ENCODE results near the gene RSPO4.

- TF ChIP-seq, protein P1, sequence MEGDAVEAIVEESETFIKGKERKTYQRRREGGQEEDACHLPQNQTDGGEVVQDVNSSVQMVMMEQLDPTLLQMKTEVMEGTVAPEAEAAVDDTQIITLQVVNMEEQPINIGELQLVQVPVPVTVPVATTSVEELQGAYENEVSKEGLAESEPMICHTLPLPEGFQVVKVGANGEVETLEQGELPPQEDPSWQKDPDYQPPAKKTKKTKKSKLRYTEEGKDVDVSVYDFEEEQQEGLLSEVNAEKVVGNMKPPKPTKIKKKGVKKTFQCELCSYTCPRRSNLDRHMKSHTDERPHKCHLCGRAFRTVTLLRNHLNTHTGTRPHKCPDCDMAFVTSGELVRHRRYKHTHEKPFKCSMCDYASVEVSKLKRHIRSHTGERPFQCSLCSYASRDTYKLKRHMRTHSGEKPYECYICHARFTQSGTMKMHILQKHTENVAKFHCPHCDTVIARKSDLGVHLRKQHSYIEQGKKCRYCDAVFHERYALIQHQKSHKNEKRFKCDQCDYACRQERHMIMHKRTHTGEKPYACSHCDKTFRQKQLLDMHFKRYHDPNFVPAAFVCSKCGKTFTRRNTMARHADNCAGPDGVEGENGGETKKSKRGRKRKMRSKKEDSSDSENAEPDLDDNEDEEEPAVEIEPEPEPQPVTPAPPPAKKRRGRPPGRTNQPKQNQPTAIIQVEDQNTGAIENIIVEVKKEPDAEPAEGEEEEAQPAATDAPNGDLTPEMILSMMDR (IDR thresholded peaks at IDR 0.05) = no peak
- TF ChIP-seq EP300 (IDR thresholded peaks at IDR 0.05) = no peak
- TF ChIP-seq USF2 (IDR thresholded peaks at IDR 0.05) = no peak
- no peak for TF ChIP-seq BHLHE40 (IDR thresholded peaks at IDR 0.05; ENCODE audit: low read depth, low read length)
- TF ChIP-seq, protein P2, sequence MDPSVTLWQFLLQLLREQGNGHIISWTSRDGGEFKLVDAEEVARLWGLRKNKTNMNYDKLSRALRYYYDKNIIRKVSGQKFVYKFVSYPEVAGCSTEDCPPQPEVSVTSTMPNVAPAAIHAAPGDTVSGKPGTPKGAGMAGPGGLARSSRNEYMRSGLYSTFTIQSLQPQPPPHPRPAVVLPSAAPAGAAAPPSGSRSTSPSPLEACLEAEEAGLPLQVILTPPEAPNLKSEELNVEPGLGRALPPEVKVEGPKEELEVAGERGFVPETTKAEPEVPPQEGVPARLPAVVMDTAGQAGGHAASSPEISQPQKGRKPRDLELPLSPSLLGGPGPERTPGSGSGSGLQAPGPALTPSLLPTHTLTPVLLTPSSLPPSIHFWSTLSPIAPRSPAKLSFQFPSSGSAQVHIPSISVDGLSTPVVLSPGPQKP (IDR thresholded peaks at IDR 0.05; ENCODE audit: low read depth, low read length) = no peak
- TF ChIP-seq POLR2A (IDR thresholded peaks at IDR 0.05; ENCODE audit: low read length) = no peak
- no peak for TF ChIP-seq CBX8 (IDR thresholded peaks at IDR 0.05)
- TF ChIP-seq JUN (IDR thresholded peaks at IDR 0.05) = no peak
- TF ChIP-seq RAD21 (conservative IDR thresholded peaks at IDR 0.05 in 1 of 2, IDR thresholded peaks at IDR 0.05 in 1 of 2) = no peak
Measured at GRCh38 chr20:909641-910040, 92.5 kb downstream of the RSPO4 start.

Data from A549 (cell line).